Endothelial cell of umbilical vein (primary cell): Measurements from ENCODE around the gene SPATA32. TPM values are rescaled to one million over a fixed set of nuclear protein-coding genes. Genes with fewer than 3 reads are reported as not detected.
"Not testable (repeated sequence)": the region's sequence is repeated elsewhere in the genome, so short reads cannot be mapped to it uniquely, and the experiment has no call there.

ENCODE experiments used
- BruUV-seq: library from RNA; stranded (reverse); fragments of 400-500 nt; replicated peaks from 2 replicates; lab custom pipeline; 2021; lab: Mats Ljungman, UMichigan
- CTCF ChIA-PET: fragments of 300-600, 350-600 bp; sonication (Branson Sonifier 250); formaldehyde crosslinking; loops from one replicate; lab custom pipeline; 2021; ENCODE audit warnings: antibody characterized with exemption, inconsistent platforms; lab: Charles Lee
- POLR2A ChIA-PET: fragments of 300-600, 350-600 bp; sonication (Branson Sonifier 250); formaldehyde crosslinking; loops from one replicate; lab custom pipeline; 2021; ENCODE audit warnings: antibody characterized with exemption, inconsistent platforms; lab: Charles Lee
- DNase-seq: peaks from one replicate; pipeline ENCODE4 v3.0.0-alpha.2; 2011; ENCODE audit warnings: low read depth, low spot score
- FAIRE-seq: peaks from 2 replicates; lab custom pipeline; 2011; peaks lifted over from hg19 to GRCh38; lab: Jason Lieb, UNC
- H2AFZ ChIP-seq: 2 replicates; pipeline ENCODE4 v1.6.0; 2012; ENCODE audit warnings: low read depth, low read length, control low read depth, inconsistent platforms
- H3K27ac ChIP-seq: 2 replicates; pipeline ENCODE4 v1.5.1; 2011; ENCODE audit warnings: low read depth, mild to moderate bottlenecking, control low read depth, low read length, moderate library complexity; ENCODE audit not compliant: insufficient read depth
- H3K27me3 ChIP-seq, 2 experiments: 2 replicates each; pipeline versions ENCODE4 v1.6.0 to v1.6.1; 2011; ENCODE audit warnings: low read length in 2 of 2, mixed read lengths in 1 of 2; ENCODE audit not compliant: control insufficient read depth in 2 of 2, insufficient read depth in 2 of 2
- H3K36me3 ChIP-seq, 2 experiments: 2 replicates in 1 of 2; 3 replicates in 1 of 2; pipeline ENCODE4 v1.5.1; 2011; ENCODE audit warnings: low read length in 2 of 2, mild to moderate bottlenecking in 1 of 2, moderate library complexity in 1 of 2; ENCODE audit not compliant: control insufficient read depth in 2 of 2, insufficient read depth in 2 of 2; ENCODE audit errors: extremely low read depth in 1 of 2
- H3K4me1 ChIP-seq: 3 replicates; pipeline ENCODE4 v1.5.1; 2011; ENCODE audit warnings: mild to moderate bottlenecking, low read length; ENCODE audit not compliant: control insufficient read depth, insufficient read depth; ENCODE audit errors: extremely low read depth
- H3K4me2 ChIP-seq: 2 replicates; pipeline ENCODE4 v1.6.1; 2011; ENCODE audit warnings: low read length, control low read depth, mixed read lengths; ENCODE audit not compliant: insufficient read depth
- H3K4me3 ChIP-seq, 3 experiments: fragments of 200-600 bp in 1 of 3; sonication (generic), shearing (Covaris generic) in 1 of 3; replicated peaks in 1 of 3; 2 replicates each; pipeline ENCODE4 v1.5.1; 2011 to 2016; ENCODE audit warnings: control low read depth in 3 of 3, low read length in 3 of 3, mild to moderate bottlenecking in 2 of 3, inconsistent platforms in 1 of 3, low read depth in 1 of 3, moderate library complexity in 1 of 3; ENCODE audit not compliant: insufficient read depth in 1 of 3
- H3K79me2 ChIP-seq: 2 replicates; pipeline ENCODE4 v1.6.0; 2012; ENCODE audit warnings: low read length, inconsistent platforms; ENCODE audit not compliant: control insufficient read depth, insufficient read depth
- H3K9ac ChIP-seq: replicated peaks from 2 replicates; pipeline ENCODE3; 2011; ENCODE audit warnings: low read length, control low read depth; ENCODE audit not compliant: insufficient read depth; ENCODE audit errors: extremely low read depth
- H3K9me1 ChIP-seq: replicated peaks from 3 replicates; pipeline ENCODE4 v1.6.0; 2011; ENCODE audit warnings: mild to moderate bottlenecking, low read length; ENCODE audit not compliant: control insufficient read depth, insufficient read depth; ENCODE audit errors: extremely low read depth
- H3K9me3 ChIP-seq: replicated peaks from 2 replicates; pipeline ENCODE4 v1.5.1; 2012; ENCODE audit warnings: low read length, inconsistent platforms; ENCODE audit not compliant: control insufficient read depth, insufficient read depth
- H4K20me1 ChIP-seq: replicated peaks from 2 replicates; pipeline ENCODE3; 2011; ENCODE audit warnings: mild to moderate bottlenecking, low read length; ENCODE audit not compliant: control insufficient read depth, insufficient read depth; ENCODE audit errors: extremely low read depth
- GATA2 ChIP-seq: IDR thresholded peaks from 2 replicates; pipeline ENCODE4 v1.7.0; 2011; ENCODE audit warnings: low read depth, mild to moderate bottlenecking, moderate library complexity, mixed read lengths, low read length; ENCODE audit not compliant: insufficient read length, insufficient read depth
- MYC ChIP-seq: IDR thresholded peaks from one replicate; pipeline ENCODE4 v1.6.1; 2011; ENCODE audit warnings: mild to moderate bottlenecking, low read depth, low read length
- POLR2A ChIP-seq: IDR thresholded peaks from 2 replicates; pipeline ENCODE4 v1.6.1; 2012; ENCODE audit warnings: low read depth, mild to moderate bottlenecking, control low read depth, low read length
- POLR2AphosphoS5 ChIP-seq: IDR thresholded peaks from 2 replicates; pipeline ENCODE4 v1.6.1; 2012; ENCODE audit warnings: low read depth, mild to moderate bottlenecking, control low read depth, low read length, moderate library complexity; ENCODE audit not compliant: insufficient read depth
- dilution Hi-C: fragments of 300-500 bp; cut with MboI; formaldehyde crosslinking; loops from one replicate; pipeline ENCODE4 v1.15.0; 2019; ENCODE audit warnings: low sequenced_read_pairs; ENCODE audit not compliant: extremely low pct_ligation_motif_present
- intact Hi-C: fragments of 100-400 bp; cut with micrococcal nuclease; formaldehyde crosslinking; loops from one replicate; pipeline ENCODE4 v1.10.0; 2022
- polyA plus RNA-seq, 4 experiments: library from polyadenylated mRNA; depleted of rRNA in 3 of 4; stranded (reverse) in 3 of 4; unstranded in 1 of 4; fragments of >200 nt; gene quantifications; 2 replicates each; pipeline versions ENCODE4 v1.2.1 to v1.2.3, GENCODE V29; 2011 to 2012; ENCODE audit warnings: missing spikeins in 1 of 4
- total RNA-seq: library from RNA; stranded (reverse); gene quantifications from 2 replicates; pipeline ENCODE4 v1.2.3, GENCODE V29; 2021
- TF ChIP-seq, protein P1 (sequence below): IDR thresholded peaks from 2 replicates; pipeline ENCODE4 v1.6.1; 2011; ENCODE audit not compliant: insufficient read depth, insufficient read length

Gene SPATA32
- total and polyA plus RNA-seq, 2 donors (not counting 3 experiments of a cell fraction or from before 2014, with no cell fraction given) = not detected

- Histone ChIP-seq H4K20me1 (no peaks in the 10 kb centered on the region), H3K9me1 (no peaks in the 10 kb centered on the region), H3K4me3 (no peak overlapping the region), H3K36me3 (no peaks in the 10 kb centered on the region), H3K9ac (no peak overlapping the region), H3K27me3 (peaks cover 0 to 2% of the 10 kb centered on the region in 2 experiments), H3K27ac (no peak overlapping the region), H3K4me1 (no peaks in the 10 kb centered on the region), H3K79me2 (no peaks in the 10 kb centered on the region), H3K4me2 (no peak overlapping the region), H3K9me3 (no peaks in the 10 kb centered on the region), H2AFZ (no peak overlapping the region)
- no TSS peak for BruUV-seq
- TF ChIP-seq MYC (no peak), GATA2 (no peak), POLR2A (no peak), POLR2AphosphoS5 (no peak)
- TF ChIP-seq, protein P1, sequence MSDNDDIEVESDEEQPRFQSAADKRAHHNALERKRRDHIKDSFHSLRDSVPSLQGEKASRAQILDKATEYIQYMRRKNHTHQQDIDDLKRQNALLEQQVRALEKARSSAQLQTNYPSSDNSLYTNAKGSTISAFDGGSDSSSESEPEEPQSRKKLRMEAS = no peak
- no peak for FAIRE-seq
- ChIA-PET POLR2A (no interaction called here), CTCF (interaction anchor here (0.8 to 3.0 kb wide), 7 partner anchors 17 to 130 kb away, joined by 3 to 13 read pairs (median 3); partner anchors contain the start of genes ACBD4 and MAP3K14)
- intact Hi-C loops (no loop called here), dilution Hi-C loops (no loop called here)
- DNase-seq = no peak
These were observed 8.0 kb downstream of the SPATA32 start for GRCh38 chr17:45253879-45254278.

- CTCF ChIA-PET = interaction anchor here (1.2 to 1.6 kb wide), 4 partner anchors 18 to 131 kb away, joined by 3 to 5 read pairs (median 3); partner anchors contain the start of genes ACBD4 and MAP3K14
- intact Hi-C loops, H3K4me2 ChIP-seq, BruUV-seq, FAIRE-seq, dilution Hi-C loops, H3K4me3 ChIP-seq, H3K9me1 ChIP-seq, H3K9me3 ChIP-seq, H3K27me3 ChIP-seq, POLR2A ChIA-PET, H4K20me1 ChIP-seq, H3K79me2 ChIP-seq, DNase-seq, H3K9ac ChIP-seq, H3K36me3 ChIP-seq, H3K4me1 ChIP-seq, H3K27ac ChIP-seq, H2AFZ ChIP-seq: not testable (repeated sequence)
These were observed 8.7 kb downstream of the SPATA32 start for GRCh38 chr17:45253237-45253636.
